ENCODE data around the gene LRRN2. TPM values are rescaled to one million over a fixed set of nuclear protein-coding genes. Genes with fewer than 3 reads are reported as not detected.

Gene LRRN2
- total RNA-seq, 2 donors from 2014 or later = 5.6 to 23.0 TPM

DNA sequence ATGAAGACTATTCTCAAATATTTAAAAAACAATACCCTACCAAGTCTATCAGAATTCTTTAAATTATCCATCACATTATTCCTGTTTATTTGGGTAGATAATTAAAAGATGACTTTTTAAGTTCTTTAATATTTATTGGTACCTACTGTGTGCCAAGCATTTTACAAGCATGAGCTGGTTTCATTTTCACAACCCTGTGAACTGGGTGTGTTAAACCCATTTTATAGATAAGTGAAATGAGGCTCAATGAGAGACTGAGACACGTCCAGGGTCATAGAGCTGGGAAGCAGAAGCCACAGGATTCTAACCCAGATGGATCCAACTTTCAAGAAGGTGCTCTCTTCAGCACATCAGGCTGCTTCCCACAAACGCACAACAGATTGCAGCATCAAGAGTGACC lies 12.3 kb downstream of the LRRN2 start:
- ATAC-seq = no peak
- DNase-seq = no peak
- intact Hi-C loops (cut with DNase I, micrococcal nuclease) = no loop called here

DNA sequence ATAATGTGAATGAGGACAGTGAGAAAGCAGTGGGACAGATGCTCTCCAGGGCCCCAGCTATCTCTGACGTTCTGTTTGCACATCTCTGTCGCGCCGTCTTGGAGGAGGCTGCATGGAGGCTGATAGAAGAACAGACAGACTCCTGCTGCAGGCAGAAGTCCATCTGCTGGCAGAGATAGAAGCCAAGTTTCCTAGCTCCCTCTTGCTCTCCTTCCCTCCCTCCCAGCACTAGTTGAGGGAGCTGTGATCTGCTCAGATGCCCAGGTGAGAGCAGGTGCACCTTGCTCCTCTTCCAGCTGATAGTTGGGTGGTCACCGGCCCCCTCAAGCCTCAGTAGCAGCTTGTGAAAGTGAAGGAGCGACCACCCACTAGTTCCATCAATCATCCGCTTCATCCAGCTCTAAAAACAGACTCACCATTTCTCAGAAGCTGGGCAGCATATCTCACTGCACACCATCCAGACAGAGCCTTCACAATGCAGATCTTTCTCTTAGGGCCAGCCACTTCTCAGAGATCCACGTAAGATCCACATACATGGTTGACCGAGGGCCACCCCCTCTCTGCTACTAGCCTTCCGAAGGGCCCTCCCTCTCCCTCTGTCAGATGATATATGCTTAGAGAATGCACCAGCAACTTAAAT lies 12.9 kb downstream of the LRRN2 start:
- ATAC-seq = no peak
- intact Hi-C loops (cut with DNase I, micrococcal nuclease) = no loop called here
- DNase-seq = no peak

DNA sequence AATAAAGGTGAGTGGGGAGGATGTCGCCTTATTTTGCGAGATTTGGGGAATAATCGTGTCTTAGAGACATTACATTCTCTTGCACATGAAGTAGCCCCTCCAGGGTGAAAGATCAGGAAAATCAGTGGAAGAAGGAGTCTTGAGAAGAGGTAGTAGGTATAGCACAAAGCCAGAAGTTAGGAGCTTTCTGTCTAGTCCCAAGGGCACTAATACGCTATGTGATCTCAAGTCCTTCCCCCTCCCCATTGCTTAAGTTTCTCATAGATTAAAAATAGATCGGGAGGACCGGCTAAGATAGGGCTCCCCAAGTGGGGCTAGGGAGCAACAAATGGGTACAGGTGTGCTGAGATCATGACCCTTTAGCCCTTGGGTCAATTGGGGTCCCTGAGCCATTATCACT lies 13.5 kb downstream of the LRRN2 start:
- ATAC-seq = no peak
- intact Hi-C loops (cut with DNase I, micrococcal nuclease) = no loop called here
- DNase-seq = no peak

DNA sequence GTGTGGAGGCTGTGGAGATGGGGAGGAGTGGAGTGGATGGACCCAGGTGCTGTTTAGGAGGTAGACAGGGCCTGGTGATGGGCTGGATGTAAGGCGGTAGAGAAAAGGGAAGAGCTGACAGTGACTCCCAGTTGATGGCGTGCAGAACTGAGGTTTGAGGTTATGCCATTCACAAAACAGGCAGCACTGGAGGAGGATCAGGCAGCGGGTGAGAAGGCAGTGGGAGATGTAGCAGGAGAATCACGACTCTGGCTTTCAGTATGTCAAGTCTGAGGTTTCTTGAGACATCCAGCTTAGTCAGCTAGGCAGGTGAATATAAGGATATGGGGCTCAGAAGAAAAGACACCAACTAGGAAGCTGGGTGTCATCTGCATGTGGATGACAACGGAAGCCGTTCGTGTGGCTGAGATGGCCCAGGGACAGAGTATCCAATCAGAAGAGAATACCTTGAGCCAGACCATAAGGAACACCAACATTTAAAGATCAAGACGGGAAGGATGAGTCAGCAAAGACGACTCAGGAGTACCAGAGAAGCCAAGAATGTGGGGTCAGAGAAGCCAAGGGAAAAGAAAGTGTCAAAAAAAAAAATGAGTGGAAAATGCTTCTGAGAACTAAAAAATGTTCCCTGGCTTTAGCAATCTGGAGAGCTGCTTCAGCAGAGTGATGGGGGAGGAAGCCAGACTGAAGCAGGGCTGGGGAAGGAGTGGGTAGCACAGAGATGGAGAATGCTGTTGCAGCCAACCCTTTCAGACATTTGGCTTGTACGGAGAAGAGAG lies 15.2 kb downstream of the LRRN2 start:
- ATAC-seq = no peak
- DNase-seq = no peak
- intact Hi-C loops (cut with DNase I, micrococcal nuclease) = no loop called here

DNA sequence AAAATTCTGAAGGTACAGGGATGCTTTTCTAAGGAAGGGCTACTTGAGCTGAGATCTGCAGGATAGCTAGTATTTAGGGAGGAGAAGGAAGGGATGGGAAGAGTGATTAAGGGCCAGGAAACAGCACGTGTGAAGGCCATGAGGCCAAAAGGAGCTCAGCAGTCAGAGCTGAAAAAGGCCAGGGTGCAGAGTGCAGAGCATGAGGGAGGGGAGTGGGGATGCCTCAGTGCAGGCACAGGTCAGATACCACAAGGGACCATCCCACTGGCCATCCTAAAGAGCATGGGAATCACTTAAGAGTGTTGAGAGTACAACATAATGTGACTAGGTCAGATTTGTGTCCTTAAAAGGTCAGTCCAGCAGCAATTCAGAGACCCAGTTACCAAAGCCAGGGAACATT lies 16.0 kb downstream of the LRRN2 start:
- DNase-seq = no peak
- ATAC-seq = no peak
- intact Hi-C loops (cut with DNase I, micrococcal nuclease) = no loop called here

- intact Hi-C loops (cut with DNase I, micrococcal nuclease) = no loop called here
- no peak for DNase-seq
- ATAC-seq = no peak
These were observed 21.2 kb downstream of the LRRN2 start for GRCh38 chr1:204664384-204664651.

- intact Hi-C loops (cut with DNase I, micrococcal nuclease) = no loop called here
- ATAC-seq (no peak), DNase-seq (no peak)
These were observed 21.7 kb downstream of the LRRN2 start for GRCh38 chr1:204663644-204664383.

DNA sequence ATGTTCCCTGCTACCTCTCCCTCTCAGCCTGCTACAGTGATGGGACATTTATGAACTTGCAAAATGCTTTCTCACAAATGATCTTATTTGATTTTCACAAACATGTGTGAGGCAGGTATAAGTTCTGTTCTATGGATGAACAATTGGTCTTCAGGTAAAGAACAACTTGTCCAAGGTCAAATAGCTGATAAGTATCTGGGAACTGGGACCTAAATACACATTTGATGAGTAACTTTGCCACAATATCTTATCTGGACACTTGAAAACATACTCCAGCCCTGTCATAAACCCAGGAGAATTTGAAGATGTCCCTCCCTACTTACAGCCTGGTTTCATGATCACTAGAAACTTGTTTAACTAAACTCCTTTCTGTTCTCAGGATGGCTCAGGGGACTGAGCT lies 23.0 kb downstream of the LRRN2 start:
- no peak for DNase-seq
- intact Hi-C loops (cut with DNase I, micrococcal nuclease) = no loop called here
- ATAC-seq = no peak

DNA sequence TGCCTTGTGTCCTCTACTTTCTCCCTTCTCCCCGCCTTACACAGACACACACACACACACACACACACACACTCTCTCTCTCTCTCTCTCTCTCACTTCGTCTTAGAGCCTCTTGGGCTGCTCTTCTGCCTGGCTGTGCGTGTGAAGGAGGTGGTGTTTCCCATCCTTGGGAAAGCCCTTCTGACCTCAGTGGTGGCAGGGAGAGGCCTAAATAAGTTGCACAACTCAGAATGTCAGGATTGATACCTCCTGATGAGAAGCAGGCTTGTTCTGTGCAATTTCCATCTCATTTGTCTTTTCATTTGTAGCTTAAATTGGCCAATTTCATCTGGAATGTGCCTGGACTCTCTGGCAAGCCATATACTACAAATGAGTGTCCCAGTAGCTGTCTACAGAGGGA lies 25.0 kb downstream of the LRRN2 start:
- ATAC-seq = no peak
- intact Hi-C loops (cut with DNase I, micrococcal nuclease) = no loop called here
- DNase-seq = no peak

DNA sequence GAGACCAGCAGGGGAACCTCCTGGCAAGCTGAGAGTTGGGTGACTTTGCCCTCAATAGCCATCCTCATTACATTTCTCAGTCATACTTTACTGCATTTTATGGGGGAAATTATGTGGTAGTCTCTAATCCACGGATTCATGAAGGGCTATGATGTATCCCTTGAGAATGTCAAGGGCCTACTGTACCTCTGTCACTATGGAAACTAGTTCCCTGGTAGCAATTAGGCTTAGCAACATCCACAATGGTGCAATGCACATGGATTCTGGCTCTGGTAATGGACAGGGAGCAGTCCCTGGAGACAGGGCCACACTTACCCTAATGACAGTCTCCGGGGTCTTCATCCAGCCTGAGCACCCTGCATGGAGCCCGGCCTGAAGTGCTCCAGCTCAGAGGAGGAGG lies 26.5 kb downstream of the LRRN2 start:
- intact Hi-C loops (cut with DNase I, micrococcal nuclease) = no loop called here
- peak; percentile 58 for ATAC-seq
- no peak for DNase-seq

- intact Hi-C loops (cut with DNase I, micrococcal nuclease) = no loop called here
- no peak for ATAC-seq
- no peak for DNase-seq
These were observed 27.2 kb downstream of the LRRN2 start for GRCh38 chr1:204658295-204658694.

- ATAC-seq (no peak), DNase-seq (no peak)
- intact Hi-C loops (cut with DNase I, micrococcal nuclease) = no loop called here
These were observed 31.8 kb downstream of the LRRN2 start for GRCh38 chr1:204653590-204654340.

GRCh38 chr1:204652497-204652896 lies 33.0 kb downstream of the LRRN2 start:
- intact Hi-C loops (cut with DNase I, micrococcal nuclease) = no loop called here
- ATAC-seq (peak; percentile 31), DNase-seq (peak in 1 of 2 donors; percentile 29)

DNA sequence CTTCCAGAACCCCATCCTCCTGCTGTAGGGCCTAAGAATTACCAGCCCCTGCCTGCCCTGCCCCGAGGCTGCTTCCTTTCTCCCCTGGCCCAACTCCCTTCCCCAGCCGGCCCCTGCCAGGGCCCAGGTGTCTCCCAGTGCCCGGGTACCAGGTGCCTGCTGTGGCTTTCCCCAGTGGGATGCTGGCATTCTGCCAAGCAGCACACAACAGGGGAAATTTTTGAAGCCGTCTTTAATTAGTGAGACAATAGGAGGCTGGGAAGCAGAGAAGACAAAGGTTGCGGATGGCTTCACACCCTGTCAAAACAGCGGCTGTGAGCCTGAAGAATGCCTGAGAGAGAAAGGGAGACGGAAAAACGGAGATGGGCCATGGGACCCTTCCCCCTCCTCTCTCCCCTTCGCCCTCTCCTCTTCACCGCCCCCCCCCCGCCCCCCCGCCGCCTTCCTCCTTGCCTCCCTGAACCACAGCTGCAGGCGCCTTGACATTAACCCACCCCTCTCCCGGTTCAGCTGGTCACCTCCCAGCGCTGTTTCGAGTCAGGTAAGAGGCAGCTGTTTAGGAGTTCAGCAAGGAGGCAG lies 33.6 kb downstream of the LRRN2 start:
- no peak for ATAC-seq
- no peak for DNase-seq
- intact Hi-C loops (cut with DNase I, micrococcal nuclease) = no loop called here

- ATAC-seq (peak; percentile 74), DNase-seq (peak in 1 of 2 donors; percentile 33)
- intact Hi-C loops (cut with DNase I, micrococcal nuclease) = no loop called here
These were observed 34.5 kb downstream of the LRRN2 start for GRCh38 chr1:204650911-204651570.

DNA sequence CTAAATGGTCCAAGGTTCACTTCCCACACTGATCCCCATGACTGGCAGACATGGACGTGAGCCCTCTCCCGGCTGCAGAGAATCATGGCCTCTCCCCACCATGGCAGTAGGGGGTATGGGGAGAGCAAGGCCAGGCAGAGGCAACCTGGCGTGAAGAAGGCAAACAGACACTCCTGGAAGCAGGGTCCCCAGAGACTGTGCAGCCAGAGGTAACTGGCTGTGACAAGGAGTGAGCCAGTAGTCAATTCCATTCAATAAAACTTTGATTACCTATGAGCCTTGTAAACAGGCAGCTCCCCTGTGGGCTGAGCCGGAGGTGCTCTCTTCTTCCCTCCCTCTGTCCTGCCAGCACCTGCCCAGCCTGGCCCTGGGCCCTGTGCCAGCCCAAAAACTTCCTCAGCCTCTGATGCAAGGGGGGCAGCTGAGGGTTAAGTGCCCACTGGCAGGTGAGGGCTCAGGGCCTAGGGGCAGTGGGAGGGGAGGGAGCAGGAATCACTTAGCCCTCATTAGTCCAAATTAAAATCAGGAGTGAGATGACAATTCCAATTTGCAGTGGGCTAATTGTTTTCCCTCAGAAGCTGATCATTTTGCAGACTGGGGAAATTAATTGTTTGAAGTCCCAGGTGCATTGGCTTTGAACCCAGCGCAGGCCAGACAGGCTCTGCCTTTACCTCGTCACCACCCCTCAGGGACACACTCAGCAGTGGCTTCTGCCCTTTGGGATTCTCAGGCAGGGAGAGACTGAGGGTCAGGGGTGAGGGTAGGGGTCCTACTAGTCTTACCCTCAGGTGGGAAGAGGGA lies 35.6 kb downstream of the LRRN2 start:
- DNase-seq (peak; percentile 53 to 60), ATAC-seq (peak; percentile 79)
- intact Hi-C loops (cut with DNase I, micrococcal nuclease) = no loop called here

- intact Hi-C loops (cut with DNase I, micrococcal nuclease) = no loop called here
- DNase-seq (no peak), ATAC-seq (no peak)
These were observed 37.0 kb downstream of the LRRN2 start for GRCh38 chr1:204648576-204648975.

- ATAC-seq = no peak
- intact Hi-C loops (cut with DNase I, micrococcal nuclease) = no loop called here
- DNase-seq = no peak
These were observed 37.8 kb downstream of the LRRN2 start for GRCh38 chr1:204647805-204648153.

All from left colon (tissue), 2 donors.